ENCODE data around the gene MEG3. TPM values are rescaled to one million over a fixed set of nuclear protein-coding genes. Genes with fewer than 3 reads are reported as not detected.

The MEG3 gene
- total and polyA plus RNA-seq, 9 of the 15 experiments (the other 6 are each of a cell fraction or from before 2014, with no cell fraction given): 0.10 to 5.3 (median 1.0) TPM; not detected in 1

DNA sequence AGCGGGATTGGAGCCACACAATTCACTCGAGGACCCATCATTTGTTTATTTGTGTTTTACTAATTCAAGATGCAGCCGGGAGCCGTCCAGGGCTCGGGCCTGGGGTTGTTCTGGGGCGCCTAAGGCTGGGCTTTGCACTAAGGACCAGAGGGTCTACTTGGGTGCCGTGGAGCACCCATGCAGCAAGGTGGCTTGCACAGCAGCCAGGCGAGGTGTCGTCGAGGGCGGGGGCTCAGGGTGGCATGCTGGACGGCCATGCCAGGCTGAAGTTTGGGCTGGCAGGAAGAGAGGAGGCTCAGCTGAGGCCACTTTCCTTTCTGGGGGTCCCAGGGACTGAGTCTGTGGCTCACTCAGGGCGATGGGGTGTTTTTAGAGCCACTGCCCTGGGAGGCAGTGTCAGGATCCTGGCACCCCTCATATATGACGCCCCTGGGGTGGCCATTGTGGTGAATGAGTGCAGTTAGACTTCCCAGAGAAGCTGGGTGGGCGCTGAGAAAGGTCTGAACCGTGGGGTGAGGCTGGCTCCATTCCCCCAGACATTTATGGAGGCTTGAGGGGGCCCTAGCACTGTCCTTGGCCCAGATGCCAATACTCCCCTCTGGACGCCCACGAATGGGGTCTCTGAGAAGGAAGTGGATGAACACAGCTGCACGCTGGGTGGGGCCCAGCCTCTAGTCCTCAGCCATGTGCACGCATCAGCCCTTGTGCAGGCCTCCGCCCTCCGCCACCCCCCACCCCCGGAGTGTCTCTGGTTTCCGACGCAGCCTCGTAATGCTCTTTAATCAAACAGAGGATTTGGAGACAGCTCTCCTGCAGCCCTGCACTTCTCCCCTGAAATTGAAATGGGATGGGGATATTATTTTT lies 11.3 kb downstream of the MEG3 start (continued):
- TF ChIP-seq ELK3 (CRISPR knock-in tag; IDR thresholded peaks at IDR 0.05): no peak

- Histone ChIP-seq H3K79me2 (ENCODE audit: control insufficient read depth, insufficient read depth, low read length) (no peaks in the 10 kb centered on the region), H3K27ac (ENCODE audit: extremely low read depth, low read depth, low read length) (no peak overlapping the region), H3K36me3 (ENCODE audit: control insufficient read depth, insufficient read depth, low read length) (no peaks in the 10 kb centered on the region), H3K9ac (ENCODE audit: insufficient read depth in 1 of 2, low read depth in 2 of 2, low read length in 2 of 2) (no peak overlapping the region), H3K9me1 (ENCODE audit: control insufficient read depth, insufficient read depth, low read length) (no peaks in the 10 kb centered on the region), H2AFZ (ENCODE audit: low read depth, low read length) (no peak overlapping the region), H4K20me1 (replicated peaks; ENCODE audit: control insufficient read depth, insufficient read depth, low read length) (no peaks in the 10 kb centered on the region; the same call in 1 of the 2 replicates), H3K4me3 (no peak overlapping the region), H3K4me2 (ENCODE audit: insufficient read depth, low read length) (no peak overlapping the region), H3K4me1 (replicated peaks in 1 of 2; ENCODE audit: control insufficient read depth in 2 of 2, insufficient read depth in 2 of 2, low read length in 2 of 2) (peaks cover 0 to 33% of the 10 kb centered on the region in 2 experiments; a peak in 3 of 5 replicates), H3K9me3 (replicated peaks; ENCODE audit: control insufficient read depth, insufficient read depth, low read depth, low read length) (no peaks in the 10 kb centered on the region), H3K27me3 (ENCODE audit: control insufficient read depth in 2 of 2, insufficient read depth in 2 of 2, low read length in 2 of 2) (no peaks in the 10 kb centered on the region)
- TF ChIP-seq, protein P1, sequence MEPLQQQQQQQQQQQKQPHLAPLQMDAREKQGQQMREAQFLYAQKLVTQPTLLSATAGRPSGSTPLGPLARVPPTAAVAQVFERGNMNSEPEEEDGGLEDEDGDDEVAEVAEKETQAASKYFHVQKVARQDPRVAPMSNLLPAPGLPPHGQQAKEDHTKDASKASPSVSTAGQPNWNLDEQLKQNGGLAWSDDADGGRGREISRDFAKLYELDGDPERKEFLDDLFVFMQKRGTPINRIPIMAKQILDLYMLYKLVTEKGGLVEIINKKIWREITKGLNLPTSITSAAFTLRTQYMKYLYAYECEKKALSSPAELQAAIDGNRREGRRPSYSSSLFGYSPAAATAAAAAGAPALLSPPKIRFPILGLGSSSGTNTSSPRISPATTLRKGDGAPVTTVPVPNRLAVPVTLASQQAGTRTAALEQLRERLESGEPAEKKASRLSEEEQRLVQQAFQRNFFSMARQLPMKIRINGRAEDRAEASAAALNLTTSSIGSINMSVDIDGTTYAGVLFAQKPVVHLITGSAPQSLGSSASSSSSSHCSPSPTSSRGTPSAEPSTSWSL (CRISPR knock-in tag; IDR thresholded peaks at IDR 0.05; ENCODE audit: borderline replicate concordance): no peak
- no TSS peak for BruUV-seq (replicated peaks)
- 53% methylated on average over 7 of the region's 8 CpGs for WGBS (ENCODE audit: insufficient coverage, low coverage, missing lambda C conversion rate)
- intact Hi-C loops (cut with micrococcal nuclease): no loop called here
- FAIRE-seq (no peak), ATAC-seq (no peak), DNase-seq (ENCODE audit: extremely low read depth in 1 of 4, low spot score in 3 of 4) (no peak)
- POLR2A ChIA-PET: interaction anchor here (0.6 kb wide), 1 partner anchor 18 kb away, joined by 5 read pairs; no protein-coding TSS in a partner anchor
- CTCF ChIA-PET (ENCODE audit: low intra/inter-chr PET ratio): no interaction called here
- in situ Hi-C loops (cut with MboI): no loop called here
These were observed 12.0 kb downstream of the MEG3 start for GRCh38 chr14:100837805-100838350.

Data from K562 (cell line).